ENCODE data around the gene BATF.

- TF ChIP-seq CTCF (conservative IDR thresholded peaks at IDR 0.05; ENCODE audit: low read length) = no peak
- TF ChIP-seq EZH2phosphoT487 (IDR thresholded peaks at IDR 0.05; ENCODE audit: borderline replicate concordance) = no peak
These were observed 42.3 kb upstream of the BATF start for GRCh38 chr14:75479770-75480600.
